Panc1 (cell line): ENCODE measurements around the gene NRCAM. TPM values are rescaled to one million over a fixed set of nuclear protein-coding genes. Genes with fewer than 3 reads are reported as not detected.

Experiments
- ATAC-seq: fragments of 200-7000 bp; cut with Tn5 transposase; 2 replicates; pipeline ENCODE4 v1.9.1; 2020; ENCODE audit warnings: mild to moderate bottlenecking, moderate library complexity
- BruUV-seq: library from RNA; stranded (reverse); fragments of 400-500 nt; replicated peaks from 2 replicates; lab custom pipeline; 2021; lab: Mats Ljungman, UMichigan
- CTCF ChIA-PET: fragments of 300-600 bp; sonication (Branson Sonifier 250); formaldehyde crosslinking; loops from one replicate; lab custom pipeline; 2022; ENCODE audit warnings: antibody characterized with exemption; lab: Charles Lee
- POLR2A ChIA-PET: fragments of 300-600 bp; sonication (Branson Sonifier 250); formaldehyde crosslinking; loops from one replicate; lab custom pipeline; 2022; ENCODE audit warnings: antibody characterized with exemption; lab: Charles Lee
- DNase-seq: peaks from one replicate; pipeline ENCODE4 v3.0.0-alpha.2; 2010; ENCODE audit warnings: low read depth, low spot score
- H3K27ac ChIP-seq: 2 replicates; pipeline ENCODE4 v1.5.1; 2011; ENCODE audit warnings: mild to moderate bottlenecking, low read length, inconsistent platforms
- H3K27me3 ChIP-seq: fragments of 200-500 bp; sonication (Bioruptor generic); 2 replicates; pipeline ENCODE4 v1.6.0; 2014; ENCODE audit warnings: low read length, inconsistent platforms; ENCODE audit not compliant: control insufficient read depth, insufficient read depth
- H3K36me3 ChIP-seq: fragments of 200-500 bp; sonication (Bioruptor generic); 2 replicates; pipeline ENCODE4 v1.5.1; 2014; ENCODE audit warnings: inconsistent platforms, mild to moderate bottlenecking, low read length, moderate library complexity; ENCODE audit not compliant: control insufficient read depth, insufficient read depth
- H3K4me1 ChIP-seq: 2 replicates; pipeline ENCODE4 v1.5.1; 2011; ENCODE audit warnings: inconsistent platforms, mild to moderate bottlenecking, low read length, moderate library complexity; ENCODE audit not compliant: control insufficient read depth, insufficient read depth
- H3K4me3 ChIP-seq, 2 experiments: 2 replicates each; pipeline ENCODE4 v1.5.1; 2011 to 2012; ENCODE audit warnings: low read depth in 2 of 2, low read length in 2 of 2, mild to moderate bottlenecking in 2 of 2, inconsistent platforms in 1 of 2, moderate library complexity in 1 of 2
- H3K9me3 ChIP-seq: fragments of 200-500 bp; sonication (Bioruptor generic); 2 replicates; pipeline ENCODE4 v1.5.1; 2014; ENCODE audit warnings: low read depth, mild to moderate bottlenecking, inconsistent platforms, low read length, moderate library complexity; ENCODE audit not compliant: control insufficient read depth, insufficient read depth
- POLR2AphosphoS5 ChIP-seq: IDR thresholded peaks from 2 replicates; pipeline ENCODE4 v1.6.1; 2012; ENCODE audit warnings: mild to moderate bottlenecking, low read depth, low read length, moderate library complexity
- SIN3A ChIP-seq: IDR thresholded peaks from 2 replicates; pipeline ENCODE4 v1.6.1; 2012; ENCODE audit warnings: low read depth, mild to moderate bottlenecking, low read length, moderate library complexity, borderline replicate concordance; ENCODE audit not compliant: insufficient read depth
- TCF7L2 ChIP-seq: IDR thresholded peaks from 2 replicates; pipeline ENCODE4 v1.6.1; 2011; ENCODE audit warnings: mild to moderate bottlenecking, low read depth, low read length, inconsistent platforms
- in situ Hi-C: cut with HindIII; loops from 2 replicates; pipeline ENCODE4 v1.10.0; 2016; ENCODE audit warnings: low sequenced_read_pairs, low pct_unique_long_range_greater_than_20kb
- intact Hi-C: fragments of 100-400 bp; cut with micrococcal nuclease; formaldehyde crosslinking; loops from one replicate; pipeline ENCODE4 v1.10.0; 2022; ENCODE audit not compliant: unreplicated experiment
- total RNA-seq: library from RNA; stranded (reverse); gene quantifications from one replicate; pipeline ENCODE4 v1.2.1, GENCODE V29; 2021; ENCODE audit not compliant: unreplicated experiment
- TF ChIP-seq, protein P1 (sequence below), 2 experiments: IDR thresholded peaks; 2 replicates each; pipeline ENCODE4 v1.6.1; 2011 to 2012; ENCODE audit warnings: low read depth in 2 of 2, control low read depth in 1 of 2, low read length in 1 of 2, mild to moderate bottlenecking in 1 of 2, moderate library complexity in 1 of 2; ENCODE audit not compliant: insufficient read depth in 1 of 2
- TF ChIP-seq, protein P2 (sequence below): fragments of 450-650 bp; IDR thresholded peaks from 2 replicates; pipeline ENCODE4 v1.5.1; 2017; ENCODE audit warnings: mild to moderate bottlenecking

The NRCAM gene
- total RNA-seq, 1 experiment from 2014 or later = 0.21 TPM

DNA sequence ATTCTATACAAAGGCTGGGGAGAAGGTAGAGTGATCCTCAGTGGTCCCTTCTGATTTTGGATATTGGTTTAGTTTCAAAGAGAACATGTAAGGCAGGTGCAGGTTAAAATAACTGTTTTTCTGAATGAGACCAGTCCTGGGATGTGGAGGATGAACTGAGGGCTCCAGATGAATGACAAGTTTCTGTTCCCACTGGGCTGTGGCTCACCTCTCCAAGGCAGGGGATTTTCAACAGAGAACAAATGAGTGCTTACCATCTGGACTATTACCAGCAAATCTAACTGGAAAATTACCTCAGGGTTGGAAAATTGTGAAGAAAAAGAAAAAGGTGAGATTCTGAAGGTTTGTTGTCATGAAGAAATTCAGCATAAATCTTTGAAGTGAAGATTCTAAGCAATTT, 334.1 kb downstream of the NRCAM start:
- ATAC-seq (no peak), DNase-seq (no peak)
- BruUV-seq = no TSS peak
- POLR2A ChIA-PET = no interaction called here
- H3K9me3 ChIP-seq = no peaks in the 10 kb centered on the region
- no peak overlapping the region for H3K4me3 ChIP-seq
- H3K27ac ChIP-seq = no peak overlapping the region
- H3K27me3 ChIP-seq = no peaks in the 10 kb centered on the region
- no peaks in the 10 kb centered on the region for H3K4me1 ChIP-seq
- no peaks in the 10 kb centered on the region for H3K36me3 ChIP-seq
- CTCF ChIA-PET = interaction anchor here (0.7 kb wide), 1 partner anchor 346 kb away, joined by 6 read pairs; no protein-coding TSS in a partner anchor
- in situ Hi-C loops (no loop called here), intact Hi-C loops (no loop called here)
- TF ChIP-seq, protein P1, sequence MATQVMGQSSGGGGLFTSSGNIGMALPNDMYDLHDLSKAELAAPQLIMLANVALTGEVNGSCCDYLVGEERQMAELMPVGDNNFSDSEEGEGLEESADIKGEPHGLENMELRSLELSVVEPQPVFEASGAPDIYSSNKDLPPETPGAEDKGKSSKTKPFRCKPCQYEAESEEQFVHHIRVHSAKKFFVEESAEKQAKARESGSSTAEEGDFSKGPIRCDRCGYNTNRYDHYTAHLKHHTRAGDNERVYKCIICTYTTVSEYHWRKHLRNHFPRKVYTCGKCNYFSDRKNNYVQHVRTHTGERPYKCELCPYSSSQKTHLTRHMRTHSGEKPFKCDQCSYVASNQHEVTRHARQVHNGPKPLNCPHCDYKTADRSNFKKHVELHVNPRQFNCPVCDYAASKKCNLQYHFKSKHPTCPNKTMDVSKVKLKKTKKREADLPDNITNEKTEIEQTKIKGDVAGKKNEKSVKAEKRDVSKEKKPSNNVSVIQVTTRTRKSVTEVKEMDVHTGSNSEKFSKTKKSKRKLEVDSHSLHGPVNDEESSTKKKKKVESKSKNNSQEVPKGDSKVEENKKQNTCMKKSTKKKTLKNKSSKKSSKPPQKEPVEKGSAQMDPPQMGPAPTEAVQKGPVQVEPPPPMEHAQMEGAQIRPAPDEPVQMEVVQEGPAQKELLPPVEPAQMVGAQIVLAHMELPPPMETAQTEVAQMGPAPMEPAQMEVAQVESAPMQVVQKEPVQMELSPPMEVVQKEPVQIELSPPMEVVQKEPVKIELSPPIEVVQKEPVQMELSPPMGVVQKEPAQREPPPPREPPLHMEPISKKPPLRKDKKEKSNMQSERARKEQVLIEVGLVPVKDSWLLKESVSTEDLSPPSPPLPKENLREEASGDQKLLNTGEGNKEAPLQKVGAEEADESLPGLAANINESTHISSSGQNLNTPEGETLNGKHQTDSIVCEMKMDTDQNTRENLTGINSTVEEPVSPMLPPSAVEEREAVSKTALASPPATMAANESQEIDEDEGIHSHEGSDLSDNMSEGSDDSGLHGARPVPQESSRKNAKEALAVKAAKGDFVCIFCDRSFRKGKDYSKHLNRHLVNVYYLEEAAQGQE (IDR thresholded peaks at IDR 0.05; ENCODE audit: insufficient read depth in 1 of 2, low read depth in 2 of 2, low read length in 1 of 2) = no peak
- TF ChIP-seq POLR2AphosphoS5 (no peak), SIN3A (no peak), TCF7L2 (no peak)
- TF ChIP-seq, protein P2, sequence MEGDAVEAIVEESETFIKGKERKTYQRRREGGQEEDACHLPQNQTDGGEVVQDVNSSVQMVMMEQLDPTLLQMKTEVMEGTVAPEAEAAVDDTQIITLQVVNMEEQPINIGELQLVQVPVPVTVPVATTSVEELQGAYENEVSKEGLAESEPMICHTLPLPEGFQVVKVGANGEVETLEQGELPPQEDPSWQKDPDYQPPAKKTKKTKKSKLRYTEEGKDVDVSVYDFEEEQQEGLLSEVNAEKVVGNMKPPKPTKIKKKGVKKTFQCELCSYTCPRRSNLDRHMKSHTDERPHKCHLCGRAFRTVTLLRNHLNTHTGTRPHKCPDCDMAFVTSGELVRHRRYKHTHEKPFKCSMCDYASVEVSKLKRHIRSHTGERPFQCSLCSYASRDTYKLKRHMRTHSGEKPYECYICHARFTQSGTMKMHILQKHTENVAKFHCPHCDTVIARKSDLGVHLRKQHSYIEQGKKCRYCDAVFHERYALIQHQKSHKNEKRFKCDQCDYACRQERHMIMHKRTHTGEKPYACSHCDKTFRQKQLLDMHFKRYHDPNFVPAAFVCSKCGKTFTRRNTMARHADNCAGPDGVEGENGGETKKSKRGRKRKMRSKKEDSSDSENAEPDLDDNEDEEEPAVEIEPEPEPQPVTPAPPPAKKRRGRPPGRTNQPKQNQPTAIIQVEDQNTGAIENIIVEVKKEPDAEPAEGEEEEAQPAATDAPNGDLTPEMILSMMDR = no peak

DNA sequence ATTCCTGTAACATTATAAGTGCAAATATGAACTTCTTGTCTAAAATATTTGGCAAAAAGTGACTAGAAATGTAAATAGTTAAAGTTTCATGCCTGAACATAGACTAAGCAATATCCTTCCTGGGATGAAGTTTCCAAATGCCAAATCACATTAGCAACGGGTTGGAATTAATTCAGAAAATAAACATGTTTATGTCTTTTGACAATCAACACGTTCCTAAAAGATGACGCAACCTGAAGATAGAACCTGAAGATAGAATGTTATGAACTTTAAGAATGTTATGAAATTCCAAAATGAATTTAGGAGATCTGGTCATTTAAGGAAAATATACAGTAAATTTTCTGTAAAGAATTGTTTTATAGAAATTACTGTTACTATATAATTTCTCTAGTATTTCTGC, 335.3 kb downstream of the NRCAM start:
- no peak for ATAC-seq
- no peak overlapping the region for H3K27ac ChIP-seq
- H3K4me1 ChIP-seq = no peaks in the 10 kb centered on the region
- H3K27me3 ChIP-seq = no peaks in the 10 kb centered on the region
- ChIA-PET CTCF (no interaction called here), POLR2A (no interaction called here)
- no peak for DNase-seq
- no peak for TF ChIP-seq SIN3A
- no peak for TF ChIP-seq TCF7L2
- TF ChIP-seq, protein P1 (IDR thresholded peaks at IDR 0.05; ENCODE audit: insufficient read depth in 1 of 2, low read depth in 2 of 2, low read length in 1 of 2) = no peak
- TF ChIP-seq POLR2AphosphoS5 = no peak
- TF ChIP-seq, protein P2 = no peak
- no peaks in the 10 kb centered on the region for H3K9me3 ChIP-seq
- BruUV-seq = no TSS peak
- intact Hi-C loops = no loop called here
- in situ Hi-C loops = no loop called here
- no peak overlapping the region for H3K4me3 ChIP-seq
- no peaks in the 10 kb centered on the region for H3K36me3 ChIP-seq
